HepG2 (cell line): Measurements from ENCODE around the gene PITPNM2. TPM values are rescaled to one million over a fixed set of nuclear protein-coding genes. Genes with fewer than 3 reads are reported as not detected.

Source experiments
- ATAC-seq: fragments of 200-7000 bp; cut with Tn5 transposase; 3 replicates; pipeline ENCODE4 v1.9.1; 2020; ENCODE audit warnings: mild to moderate bottlenecking, moderate library complexity
- BruUV-seq: library from RNA; stranded (reverse); fragments of 400-500 nt; replicated peaks from 2 replicates; lab custom pipeline; 2021; lab: Mats Ljungman, UMichigan
- CTCF ChIA-PET: fragments of 300-600 bp; formaldehyde crosslinking; extraction: SDS; loops from one replicate; lab custom pipeline; 2021; ENCODE audit warnings: low total read pairs, inconsistent platforms, low intra/inter-chr PET ratio; lab: Yijun Ruan, JAX
- POLR2A ChIA-PET: fragments of 350-600 bp; sonication (Branson Sonifier 250); formaldehyde crosslinking; loops from one replicate; lab custom pipeline; 2020; ENCODE audit warnings: antibody characterized with exemption, inconsistent platforms; lab: Yijun Ruan, JAX
- DNase-seq: peaks from one replicate; pipeline ENCODE4 v3.0.0-alpha.2; 2015; ENCODE audit warnings: low spot score
- FAIRE-seq: peaks from 3 replicates; lab custom pipeline; 2011; peaks lifted over from hg19 to GRCh38; lab: Jason Lieb, UNC
- H2AFZ ChIP-seq: one replicate; pipeline ENCODE4 v1.6.1; 2011; ENCODE audit warnings: low read length, inconsistent platforms
- H3K27ac ChIP-seq: fragments of 300-600 bp; 3 replicates; pipeline ENCODE4 v1.8.0; 2011; ENCODE audit warnings: mixed run types, mild to moderate bottlenecking, mixed read lengths, low read length, inconsistent platforms; ENCODE audit not compliant: insufficient read depth; ENCODE audit errors: extremely low read length
- H3K27me3 ChIP-seq, 2 experiments: fragments of 200-600 bp in 1 of 2; 2 replicates in 1 of 2; 3 replicates in 1 of 2; pipeline versions ENCODE4 v1.6.0 to v1.8.0; 2011; ENCODE audit warnings: low read length in 2 of 2, mild to moderate bottlenecking in 2 of 2, moderate library complexity in 2 of 2, inconsistent platforms in 1 of 2; ENCODE audit not compliant: insufficient read depth in 2 of 2, control insufficient read depth in 1 of 2
- H3K36me3 ChIP-seq, 2 experiments: fragments of 200-600 bp in 1 of 2; replicated peaks in 1 of 2; 2 replicates in 1 of 2; 3 replicates in 1 of 2; pipeline versions ENCODE4 v1.5.1 to v1.8.0; 2011; ENCODE audit warnings: low read length in 2 of 2, inconsistent platforms in 1 of 2; ENCODE audit not compliant: insufficient read depth in 2 of 2, control insufficient read depth in 1 of 2
- H3K4me1 ChIP-seq: 2 replicates; pipeline ENCODE4 v1.5.1; 2012; ENCODE audit warnings: low read length, inconsistent platforms; ENCODE audit not compliant: insufficient read depth
- H3K4me2 ChIP-seq: 2 replicates; pipeline ENCODE4 v1.6.0; 2011; ENCODE audit warnings: low read depth, low read length, inconsistent platforms
- H3K4me3 ChIP-seq, 3 experiments: fragments of 200-600 bp in 1 of 3; sonication (generic), shearing (Covaris generic) in 1 of 3; replicated peaks in 1 of 3; 2 replicates each; pipeline ENCODE4 v1.5.1; 2011 to 2016; ENCODE audit warnings: low read length in 3 of 3, inconsistent platforms in 2 of 3, low read depth in 2 of 3, mild to moderate bottlenecking in 2 of 3, control low read depth in 1 of 3, mixed read lengths in 1 of 3; ENCODE audit not compliant: insufficient read depth in 1 of 3
- H3K79me2 ChIP-seq: one replicate; pipeline ENCODE4 v1.6.1; 2011; ENCODE audit warnings: low read length, inconsistent platforms; ENCODE audit not compliant: insufficient read depth
- H3K9ac ChIP-seq: 2 replicates; pipeline ENCODE4 v1.6.0; 2011; ENCODE audit warnings: mild to moderate bottlenecking, low read depth, low read length, inconsistent platforms; ENCODE audit not compliant: insufficient read depth
- H3K9me3 ChIP-seq: 2 replicates; pipeline ENCODE4 v1.5.1; 2012; ENCODE audit warnings: mild to moderate bottlenecking, low read length
- H4K20me1 ChIP-seq: 2 replicates; pipeline ENCODE4 v1.6.0; 2011; ENCODE audit warnings: inconsistent platforms, mild to moderate bottlenecking, low read length, moderate library complexity; ENCODE audit not compliant: insufficient read depth
- ARID2 ChIP-seq: sonication (generic); formaldehyde crosslinking; IDR thresholded peaks from 2 replicates; pipeline ENCODE4 v1.8.1; 2022; ENCODE audit warnings: mild to moderate bottlenecking, missing genetic modification reagents, borderline replicate concordance
- ASH2L ChIP-seq: fragments of 300-600, 200-600 bp; sonication (generic); IDR thresholded peaks from 2 replicates; pipeline ENCODE4 v1.7.0; 2017; ENCODE audit warnings: low read depth, mild to moderate bottlenecking, moderate library complexity, mixed read lengths, low read length; ENCODE audit not compliant: insufficient read length
- CAMTA2 ChIP-seq: sonication (generic); formaldehyde crosslinking; IDR thresholded peaks from 2 replicates; pipeline ENCODE4 v1.4.0; 2020; ENCODE audit warnings: mild to moderate bottlenecking, missing genetic modification reagents, borderline replicate concordance
- EED ChIP-seq: sonication (generic); formaldehyde crosslinking; IDR thresholded peaks from 2 replicates; pipeline ENCODE4 v1.5.0; 2020; ENCODE audit warnings: mild to moderate bottlenecking, missing genetic modification reagents
- FOXC1 ChIP-seq: sonication (generic); formaldehyde crosslinking; IDR thresholded peaks from 2 replicates; pipeline ENCODE4 v1.8.0; 2022; ENCODE audit warnings: mild to moderate bottlenecking, missing genetic modification reagents, borderline replicate concordance
- GZF1 ChIP-seq: sonication (generic); formaldehyde crosslinking; IDR thresholded peaks from 2 replicates; pipeline ENCODE4 v1.5.1; 2020; ENCODE audit warnings: mild to moderate bottlenecking, missing genetic modification reagents
- MAF1 ChIP-seq: sonication (generic); formaldehyde crosslinking; IDR thresholded peaks from 2 replicates; pipeline ENCODE4 v1.5.0; 2020; ENCODE audit warnings: missing genetic modification reagents, borderline replicate concordance
- MATR3 ChIP-seq: sonication (generic); formaldehyde crosslinking; IDR thresholded peaks from 2 replicates; pipeline ENCODE4 v1.4.0; 2020; ENCODE audit warnings: missing genetic modification reagents
- TAF15 ChIP-seq: fragments of 200-400 bp; formaldehyde crosslinking; IDR thresholded peaks from one replicate; pipeline ENCODE4 v1.6.1; 2018; ENCODE audit warnings: mild to moderate bottlenecking, low read depth, low read length; ENCODE audit not compliant: poor library complexity, severe bottlenecking
- TBX2 ChIP-seq: sonication (generic); formaldehyde crosslinking; IDR thresholded peaks from 2 replicates; pipeline ENCODE4 v1.5.0; 2020; ENCODE audit warnings: missing genetic modification reagents, mild to moderate bottlenecking, borderline replicate concordance
- ZBTB38 ChIP-seq: sonication (generic); formaldehyde crosslinking; IDR thresholded peaks from 2 replicates; pipeline ENCODE4 v1.5.1; 2020; ENCODE audit warnings: mild to moderate bottlenecking, missing genetic modification reagents
- ZEB1 ChIP-seq: IDR thresholded peaks from 2 replicates; pipeline ENCODE4 v1.6.1; 2012; ENCODE audit warnings: mild to moderate bottlenecking, low read depth, inconsistent platforms; ENCODE audit not compliant: insufficient replicate concordance
- ZNF430 ChIP-seq: sonication (generic); formaldehyde crosslinking; IDR thresholded peaks from 2 replicates; pipeline ENCODE4 v1.9.0; 2021; ENCODE audit warnings: mild to moderate bottlenecking, missing genetic modification reagents
- ZNF484 ChIP-seq: sonication (generic); formaldehyde crosslinking; IDR thresholded peaks from 2 replicates; pipeline ENCODE4 v1.5.1; 2020; ENCODE audit warnings: mild to moderate bottlenecking, low read depth, missing genetic modification reagents, borderline replicate concordance
- ZNF891 ChIP-seq: sonication (generic); formaldehyde crosslinking; IDR thresholded peaks from 2 replicates; pipeline ENCODE4 v1.5.0; 2020; ENCODE audit warnings: mild to moderate bottlenecking, missing genetic modification reagents
- WGBS: methylation state at CpG from one replicate; pipeline ENCODE4 v1.1.6; 2017; ENCODE audit warnings: low lambda C conversion rate; 5-methylcytosine and 5-hydroxymethylcytosine counted together
- in situ Hi-C: cut with HindIII; loops from 2 replicates; pipeline ENCODE4 v1.10.0; 2017; ENCODE audit warnings: low pct_unique_long_range_greater_than_20kb; ENCODE audit not compliant: extremely low pct_ligation_motif_present
- intact Hi-C: fragments of 100-400 bp; cut with micrococcal nuclease; formaldehyde crosslinking; loops from one replicate; pipeline ENCODE4 v1.10.0; 2022; ENCODE audit not compliant: unreplicated experiment
- polyA plus RNA-seq, 8 experiments: library from polyadenylated mRNA; depleted of rRNA in 3 of 8; stranded (reverse) in 7 of 8; unstranded in 1 of 8; fragments of >200 nt; fragmentation: Illumina TruSeq in 4 of 8; extraction: Trizol in 4 of 8; gene quantifications; 2 replicates each; pipeline versions ENCODE4 v1.2.1 to v1.2.3, GENCODE V29; 2011 to 2016; ENCODE audit warnings: low read depth in 4 of 8, missing spikeins in 1 of 8, mixed read lengths in 1 of 8; ENCODE audit not compliant: insufficient read depth in 1 of 8
- total RNA-seq, 5 experiments: library from RNA; depleted of rRNA; stranded (reverse); fragments of >200 nt; fragmentation: Illumina TruSeq; extraction: Trizol; gene quantifications; 2 replicates each; pipeline ENCODE4 v1.2.3, GENCODE V29; 2016; ENCODE audit warnings: low read depth in 1 of 5
- TF ChIP-seq, protein P1 (sequence below): sonication (generic); formaldehyde crosslinking; IDR thresholded peaks from 2 replicates; pipeline ENCODE4 v1.8.1; 2022; ENCODE audit warnings: low read depth, mild to moderate bottlenecking, missing genetic modification reagents

PITPNM2 gene
- total and polyA plus RNA-seq, 2 of the 13 experiments (the other 11 are each of a cell fraction or from before 2014, with no cell fraction given), result 4.2 to 5.3 TPM

- Histone ChIP-seq H3K4me3 (no peak overlapping the region; a peak in 1 of 6 replicates), H3K9me3 (no peaks in the 10 kb centered on the region), H3K9ac (no peak overlapping the region), H3K27ac (peak overlapping the region; percentile 16), H3K27me3 (no peaks in the 10 kb centered on the region)
- CTCF ChIA-PET, result no interaction called here
- in situ Hi-C loops (no loop called here), intact Hi-C loops (no loop called here)
- WGBS, result 86% methylated on average over 9 of the region's 9 CpGs
- DNase-seq, result no peak
- TF ChIP-seq CAMTA2 (CRISPR knock-in tag) (no peak), ZBTB38 (CRISPR knock-in tag) (peak; percentile 58; the same call in 1 of the 2 replicates)
- TF ChIP-seq, all 625 proteins: peak for 1
- peaks cover 50% of the 10 kb centered on the region for H3K79me2 ChIP-seq
- ATAC-seq (no peak), FAIRE-seq (no peak)
- peaks cover 72% of the 10 kb centered on the region for H3K4me1 ChIP-seq
- BruUV-seq, result no TSS peak
- POLR2A ChIA-PET, result interaction anchor here (1.6 kb wide), 1 partner anchor 22 kb away, joined by 4 read pairs; no protein-coding TSS in a partner anchor
- peak overlapping the region; percentile 34 for H3K4me2 ChIP-seq
- H3K36me3 ChIP-seq, result no peaks in the 10 kb centered on the region
- H2AFZ ChIP-seq, result no peak overlapping the region
- H4K20me1 ChIP-seq, result no peaks in the 10 kb centered on the region
Observed at GRCh38 chr12:123148223-123148622, 2.7 kb downstream of the PITPNM2 start.

DNA sequence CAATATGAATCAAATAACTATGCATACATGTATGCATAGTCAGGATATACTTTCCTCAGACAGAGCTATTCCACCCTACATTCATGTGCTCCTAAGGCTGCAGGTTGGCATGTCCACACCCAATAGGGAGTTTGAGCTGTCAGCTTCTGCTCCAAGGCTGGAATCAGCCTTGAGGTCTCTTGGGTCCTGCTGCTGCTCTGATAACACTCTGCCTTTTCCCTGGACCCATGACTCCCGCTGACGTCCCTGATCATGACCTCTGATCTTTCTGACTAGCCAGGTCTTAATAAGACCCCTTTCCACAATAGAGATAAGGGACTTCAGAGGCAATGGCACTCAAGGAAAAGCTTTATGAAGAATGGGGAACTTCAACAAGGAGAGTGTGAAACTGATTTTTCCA lies 5.7 kb downstream of the PITPNM2 start:
- Histone ChIP-seq H3K79me2 (peaks cover 59% of the 10 kb centered on the region), H3K9ac (no peak overlapping the region), H3K27ac (no peak overlapping the region), H3K4me2 (no peak overlapping the region), H4K20me1 (no peaks in the 10 kb centered on the region), H3K9me3 (no peaks in the 10 kb centered on the region), H2AFZ (no peak overlapping the region), H3K4me1 (peaks cover 87% of the 10 kb centered on the region), H3K4me3 (no peak overlapping the region), H3K36me3 (no peaks in the 10 kb centered on the region), H3K27me3 (no peaks in the 10 kb centered on the region)
- in situ Hi-C loops, result no loop called here
- DNase-seq, result no peak
- TF ChIP-seq MAF1 (CRISPR knock-in tag) (no peak), EED (CRISPR knock-in tag) (no peak), CAMTA2 (CRISPR knock-in tag) (no peak), ASH2L (no peak), TBX2 (no peak), ARID2 (no peak), ZNF484 (no peak), MATR3 (CRISPR knock-in tag) (no peak), TAF15 (no peak), ZNF430 (CRISPR knock-in tag) (no peak), GZF1 (no peak), FOXC1 (CRISPR knock-in tag) (no peak), ZEB1 (no peak), ZNF891 (no peak)
- TF ChIP-seq, protein P1, sequence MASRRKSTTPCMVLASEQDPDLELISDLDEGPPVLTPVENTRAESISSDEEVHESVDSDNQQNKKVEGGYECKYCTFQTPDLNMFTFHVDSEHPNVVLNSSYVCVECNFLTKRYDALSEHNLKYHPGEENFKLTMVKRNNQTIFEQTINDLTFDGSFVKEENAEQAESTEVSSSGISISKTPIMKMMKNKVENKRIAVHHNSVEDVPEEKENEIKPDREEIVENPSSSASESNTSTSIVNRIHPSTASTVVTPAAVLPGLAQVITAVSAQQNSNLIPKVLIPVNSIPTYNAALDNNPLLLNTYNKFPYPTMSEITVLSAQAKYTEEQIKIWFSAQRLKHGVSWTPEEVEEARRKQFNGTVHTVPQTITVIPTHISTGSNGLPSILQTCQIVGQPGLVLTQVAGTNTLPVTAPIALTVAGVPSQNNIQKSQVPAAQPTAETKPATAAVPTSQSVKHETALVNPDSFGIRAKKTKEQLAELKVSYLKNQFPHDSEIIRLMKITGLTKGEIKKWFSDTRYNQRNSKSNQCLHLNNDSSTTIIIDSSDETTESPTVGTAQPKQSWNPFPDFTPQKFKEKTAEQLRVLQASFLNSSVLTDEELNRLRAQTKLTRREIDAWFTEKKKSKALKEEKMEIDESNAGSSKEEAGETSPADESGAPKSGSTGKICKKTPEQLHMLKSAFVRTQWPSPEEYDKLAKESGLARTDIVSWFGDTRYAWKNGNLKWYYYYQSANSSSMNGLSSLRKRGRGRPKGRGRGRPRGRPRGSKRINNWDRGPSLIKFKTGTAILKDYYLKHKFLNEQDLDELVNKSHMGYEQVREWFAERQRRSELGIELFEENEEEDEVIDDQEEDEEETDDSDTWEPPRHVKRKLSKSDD, result no peak
- CTCF ChIA-PET, result no interaction called here
- ATAC-seq, result no peak
- no peak for FAIRE-seq
- 75% methylated on average over 2 of the region's 2 CpGs for WGBS
- intact Hi-C loops, result no loop called here
- POLR2A ChIA-PET, result no interaction called here
- BruUV-seq, result no TSS peak
